Posterior cingulate gyrus (tissue), 11 donors: ENCODE data around the gene KRT82.
"Not testable (repeated sequence)": the region's sequence is repeated elsewhere in the genome, so short reads cannot be mapped to it uniquely, and the experiment has no call there.

Experiments used
- DNase-seq, 10 donors: peaks; one replicate each; pipeline versions ENCODE4 v3.0.0 to v3.0.0-alpha.2; 2020 to 2021; ENCODE audit warnings: mixed read lengths in 3 of 10
- intact Hi-C: fragments of 100-400 bp; cut with DNase I; formaldehyde crosslinking; loops from one replicate; pipeline ENCODE4 v1.15.1; 2023

KRT82 gene

DNA sequence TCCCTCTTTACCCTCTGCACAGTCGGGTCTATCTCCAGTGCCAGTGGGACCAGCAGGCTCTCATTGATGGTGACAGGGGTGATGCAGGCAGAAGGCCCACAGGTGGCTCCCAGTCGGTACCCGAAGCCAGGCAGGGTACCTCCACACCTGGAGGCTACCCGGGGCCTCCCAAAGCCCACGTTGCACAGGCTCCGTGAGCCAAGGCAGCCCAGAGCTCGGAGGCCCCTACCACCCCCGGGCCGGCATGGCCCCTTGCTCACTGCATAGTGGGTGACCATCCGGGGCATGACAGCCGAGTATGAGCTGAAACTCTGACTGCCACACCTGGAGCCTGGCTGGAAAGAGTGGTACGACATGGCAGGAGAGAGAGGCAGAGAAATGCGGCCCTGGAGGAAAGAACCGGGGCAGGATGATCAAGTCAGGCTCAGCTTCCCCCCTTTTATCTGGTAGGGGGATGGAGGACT lies at the start of gene KRT82:
TSS of gene KRT82 (minus strand) at position 414 of the 464 bp plus-strand sequence. CDS start at position 356, 58 bp downstream.
- DNase-seq, result peak in 2 of 10 donors; percentile 49
- intact Hi-C loops, result no loop called here

DNA sequence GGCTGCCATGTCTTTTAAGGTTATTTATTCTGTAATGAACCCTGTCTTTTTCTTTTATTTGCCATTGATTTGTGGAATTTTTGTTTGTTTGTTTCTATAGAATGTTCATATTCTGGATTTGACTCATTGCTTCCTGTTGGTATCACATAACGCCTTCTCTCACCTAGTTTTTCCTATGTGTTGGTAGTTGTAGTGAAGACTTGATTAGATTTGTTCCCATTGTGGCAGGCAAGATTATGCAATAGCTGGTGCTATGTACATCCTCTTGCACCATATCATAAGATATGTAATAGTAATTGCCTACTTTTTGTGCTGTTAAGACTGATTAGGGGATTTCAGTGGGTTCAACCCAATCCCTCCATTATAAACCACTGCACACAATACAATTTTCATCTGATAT lies 49.7 kb upstream of the KRT82 start:
- no peak for DNase-seq
- intact Hi-C loops, result no loop called here

DNA sequence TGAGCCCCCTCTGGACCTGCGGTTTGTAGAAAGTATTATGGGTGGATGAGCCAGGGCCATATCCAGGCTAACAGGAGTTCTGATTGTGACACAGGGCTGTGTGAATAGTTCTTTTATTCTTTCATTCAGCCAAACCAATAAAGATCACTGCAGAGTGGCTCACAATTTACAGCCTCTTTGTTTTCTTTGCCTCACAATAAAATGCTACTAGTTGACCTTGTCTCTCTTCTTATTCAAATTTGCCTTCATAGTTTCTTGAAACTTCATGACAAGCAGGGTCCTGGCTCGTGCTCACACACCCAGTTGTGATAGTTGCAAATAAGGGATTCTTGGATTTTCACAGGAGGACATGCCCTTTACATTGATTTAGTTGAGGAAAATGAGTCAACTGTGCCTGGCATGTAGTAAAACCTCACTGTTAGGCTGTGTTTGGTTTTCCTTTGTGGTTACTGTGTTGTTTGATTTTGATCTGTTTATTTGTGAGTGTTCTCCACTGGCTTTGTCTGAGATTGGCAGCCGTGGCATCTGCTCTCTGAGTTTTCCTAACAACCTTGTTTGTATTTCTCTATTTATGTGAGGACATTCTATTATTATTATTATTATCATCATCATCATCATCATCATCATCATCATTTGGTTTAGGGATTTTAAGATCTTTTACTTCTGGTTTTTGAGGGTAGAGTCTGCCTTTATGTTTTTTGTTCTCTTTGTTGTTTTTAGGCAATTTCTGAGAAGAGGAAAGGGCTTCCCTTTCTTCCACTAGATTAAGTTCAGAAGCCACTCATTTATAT lies 48.5 kb upstream of the KRT82 start:
- intact Hi-C loops, result no loop called here
- DNase-seq, result no peak

DNA sequence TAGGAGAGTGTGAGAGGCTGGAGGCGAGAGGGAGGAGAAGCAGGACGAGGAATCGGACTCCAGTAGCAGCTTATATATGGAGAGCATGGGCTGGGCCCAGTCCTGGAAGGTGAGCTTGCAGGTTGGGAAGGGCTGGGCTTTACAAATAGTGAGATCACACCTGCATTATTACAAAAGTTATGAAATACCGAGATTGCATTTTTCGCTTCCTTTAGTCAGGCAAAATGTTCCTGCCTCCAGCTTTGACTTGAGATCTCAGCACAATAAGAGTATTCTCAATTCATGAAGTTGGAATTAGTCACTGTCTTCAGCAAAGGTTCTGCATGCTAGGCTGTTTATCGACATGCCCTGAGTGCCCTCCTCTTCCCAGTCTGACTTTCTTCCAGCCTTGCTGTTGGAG lies 46.0 kb upstream of the KRT82 start, which contains the start of gene KRT6B:
TSS of gene KRT6B (minus strand) at position 46 of the 400 bp plus-strand sequence. CDS start 68 bp downstream, outside the sequence.
- intact Hi-C loops, result no loop called here
- DNase-seq, result no peak

DNA sequence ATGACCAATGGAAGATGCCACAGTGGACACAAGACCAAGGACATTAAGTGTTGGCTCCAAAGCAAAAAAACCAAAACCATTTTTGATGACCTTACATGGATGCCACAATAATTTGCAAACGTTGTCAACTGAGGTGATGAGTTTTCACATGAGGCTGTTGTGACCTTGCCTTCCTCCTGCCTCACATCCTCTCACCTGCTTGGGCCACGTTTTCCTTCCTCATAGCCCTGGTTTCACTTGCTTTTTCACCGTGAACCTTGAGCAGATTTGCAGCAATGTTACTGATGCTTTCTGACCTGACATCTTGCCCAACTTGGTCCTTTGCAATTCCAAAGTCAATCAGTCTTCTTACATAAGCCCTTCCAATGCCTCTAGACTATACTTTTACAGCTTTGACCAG lies 42.1 kb upstream of the KRT82 start:
- intact Hi-C loops, result no loop called here
- DNase-seq, result no peak

DNA sequence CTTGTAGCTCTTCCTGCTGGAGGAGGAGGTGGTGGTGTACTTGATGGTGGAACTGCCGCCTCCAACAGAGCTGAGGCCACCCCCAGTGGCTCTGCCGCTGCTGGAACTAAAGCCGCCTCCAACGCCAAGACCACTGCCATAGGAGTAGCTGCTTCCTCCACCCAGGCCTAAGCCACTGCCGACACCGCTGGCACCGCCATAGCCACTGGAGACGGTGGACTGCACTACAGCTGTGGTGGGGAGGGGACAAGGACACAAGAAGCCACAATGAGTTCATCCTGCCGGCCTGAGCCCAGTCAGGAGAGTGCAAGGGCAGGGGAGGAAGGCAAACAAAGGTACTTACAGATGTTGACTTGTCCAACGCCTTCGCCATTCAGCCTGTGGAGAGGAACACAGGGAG lies 41.1 kb upstream of the KRT82 start:
- intact Hi-C loops, DNase-seq: not testable (repeated sequence)

DNA sequence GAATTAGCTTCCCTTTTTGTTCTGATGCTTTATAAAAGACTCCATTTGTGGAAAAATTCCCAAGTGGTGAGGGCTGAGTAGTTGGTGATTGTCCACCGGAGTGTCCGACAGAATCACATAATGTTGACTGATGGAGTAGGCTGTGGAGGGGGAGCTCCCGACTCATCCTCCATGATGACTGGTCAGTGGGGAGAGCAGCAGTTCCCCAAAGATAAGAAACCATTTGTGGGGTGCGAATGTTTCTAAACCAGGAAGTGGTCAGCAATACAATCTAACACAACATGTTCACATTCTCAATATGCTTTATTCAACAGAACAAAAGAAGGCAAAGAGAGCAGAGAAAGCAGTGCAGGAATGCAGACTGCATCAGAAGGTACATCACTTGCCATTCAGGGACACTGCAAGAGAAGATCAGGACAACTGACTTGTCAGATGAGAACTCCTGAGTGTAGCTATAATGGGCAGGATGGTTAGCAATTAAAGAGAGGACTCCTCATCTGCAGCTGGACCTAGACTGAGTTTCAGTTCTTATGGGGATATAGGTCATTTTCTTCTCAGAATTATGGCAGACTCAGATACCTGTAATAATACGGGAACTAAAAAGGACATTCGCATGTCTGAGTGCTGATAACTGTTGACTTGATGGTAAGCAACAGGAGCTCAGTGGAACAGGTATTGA lies 40.4 kb upstream of the KRT82 start:
- no peak for DNase-seq
- intact Hi-C loops, result no loop called here

DNA sequence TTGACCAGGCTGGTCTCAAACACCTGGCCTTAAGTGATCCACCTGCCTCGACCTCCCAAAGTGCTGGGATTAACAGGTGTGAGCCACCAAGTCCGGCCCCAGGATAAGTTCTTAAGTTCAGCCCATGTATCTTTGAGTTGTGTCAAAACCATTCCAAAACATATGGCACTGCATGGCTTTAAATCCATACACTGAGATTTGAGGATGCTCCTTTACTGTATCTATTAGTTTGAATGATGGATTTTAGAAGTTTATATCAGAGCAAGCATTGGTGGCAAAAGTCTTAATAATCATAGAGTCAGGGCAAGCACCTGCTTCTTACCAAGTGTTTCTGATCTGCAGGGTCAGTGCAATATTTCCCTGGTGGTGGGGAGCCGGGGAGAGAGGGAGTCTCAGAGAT lies 39.7 kb upstream of the KRT82 start:
- intact Hi-C loops, result no loop called here
- no peak for DNase-seq

DNA sequence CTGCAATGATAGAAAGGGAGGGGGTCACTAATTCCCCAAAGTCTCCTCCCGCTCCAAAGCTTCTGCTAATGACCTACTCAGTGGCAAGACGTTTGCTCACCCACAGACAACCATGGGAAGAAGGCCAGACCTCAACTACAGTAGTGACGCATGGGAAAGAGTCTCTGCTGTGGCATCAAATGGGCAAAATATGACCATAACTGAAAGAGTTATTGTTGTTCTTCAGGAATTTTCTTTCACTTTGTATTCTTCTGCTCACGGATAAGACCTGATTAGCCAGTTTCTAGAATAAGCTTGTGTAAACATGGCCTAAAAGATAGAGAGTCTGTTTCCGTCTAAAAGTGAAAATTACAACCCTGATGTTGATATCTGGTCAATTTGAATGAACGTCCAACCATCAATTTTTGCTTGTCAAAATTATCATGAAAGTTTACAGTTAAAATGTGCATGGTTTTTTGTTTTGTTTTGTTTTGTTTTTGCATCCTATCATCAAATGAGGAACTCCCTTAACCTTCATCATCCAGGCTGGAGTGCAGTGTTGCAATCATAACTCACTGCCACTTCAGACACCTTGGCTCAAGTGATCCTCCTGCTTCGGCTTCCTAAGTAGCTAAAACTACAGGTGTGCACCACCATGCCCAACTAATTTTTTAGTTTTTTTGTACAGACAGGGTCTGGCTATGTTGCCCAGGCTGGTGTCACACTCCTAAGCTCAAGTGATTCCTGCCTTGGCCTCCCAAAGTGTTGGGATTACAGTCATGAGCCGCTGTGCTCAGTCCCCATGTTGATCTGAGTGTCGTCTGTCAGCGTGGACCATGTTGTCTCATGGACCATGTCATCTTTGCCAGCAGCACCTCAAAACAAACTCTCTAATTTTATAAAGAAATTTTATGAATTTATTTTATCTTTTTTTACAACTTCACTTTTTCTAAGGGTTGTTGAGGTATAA lies 38.8 kb upstream of the KRT82 start:
- intact Hi-C loops, result no loop called here
- no peak for DNase-seq

DNA sequence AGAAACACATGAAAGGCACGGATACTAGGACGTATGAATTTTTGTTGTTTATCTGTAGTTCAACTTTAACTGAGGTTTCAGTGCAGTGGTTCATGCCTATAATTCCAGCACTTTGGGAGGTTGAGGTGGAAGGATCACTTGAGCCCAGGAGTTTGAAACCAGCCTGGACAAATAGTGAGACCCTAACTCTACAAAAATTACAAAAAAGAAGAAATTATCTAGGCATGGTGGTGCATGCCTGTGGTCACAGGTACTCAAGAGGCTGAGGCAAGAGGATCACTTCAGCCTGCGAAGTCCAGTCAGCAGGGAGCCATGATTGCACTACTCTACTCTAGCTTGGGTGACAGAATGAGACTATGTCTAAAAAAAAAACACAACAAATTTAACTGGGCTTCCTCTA lies 37.8 kb upstream of the KRT82 start:
- intact Hi-C loops, result no loop called here
- no peak for DNase-seq

DNA sequence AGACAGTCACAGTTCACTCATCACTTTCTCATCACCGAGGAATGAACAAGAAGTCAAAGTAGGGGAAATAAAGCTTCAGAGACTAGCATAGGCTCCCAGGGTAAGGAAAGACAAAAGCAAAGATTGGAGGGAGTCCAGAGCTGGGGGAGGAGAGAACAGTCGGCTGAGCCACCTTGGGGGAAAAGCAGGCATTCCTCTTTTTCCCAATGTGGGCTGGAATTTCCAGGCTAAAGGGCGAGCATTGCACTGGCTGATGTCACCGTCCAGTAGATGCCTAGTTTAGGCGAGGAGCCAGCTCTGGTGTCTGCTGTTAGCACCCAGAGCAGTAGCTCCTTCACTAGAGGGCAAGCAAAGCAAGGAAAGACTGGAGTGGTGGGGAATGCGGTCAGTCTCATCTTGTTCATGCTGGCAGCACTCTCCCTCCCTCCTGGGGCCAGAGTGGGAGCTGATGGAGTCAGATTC lies 36.5 kb upstream of the KRT82 start:
- intact Hi-C loops, result no loop called here
- DNase-seq, result peak in 1 of 10 donors; percentile 32

DNA sequence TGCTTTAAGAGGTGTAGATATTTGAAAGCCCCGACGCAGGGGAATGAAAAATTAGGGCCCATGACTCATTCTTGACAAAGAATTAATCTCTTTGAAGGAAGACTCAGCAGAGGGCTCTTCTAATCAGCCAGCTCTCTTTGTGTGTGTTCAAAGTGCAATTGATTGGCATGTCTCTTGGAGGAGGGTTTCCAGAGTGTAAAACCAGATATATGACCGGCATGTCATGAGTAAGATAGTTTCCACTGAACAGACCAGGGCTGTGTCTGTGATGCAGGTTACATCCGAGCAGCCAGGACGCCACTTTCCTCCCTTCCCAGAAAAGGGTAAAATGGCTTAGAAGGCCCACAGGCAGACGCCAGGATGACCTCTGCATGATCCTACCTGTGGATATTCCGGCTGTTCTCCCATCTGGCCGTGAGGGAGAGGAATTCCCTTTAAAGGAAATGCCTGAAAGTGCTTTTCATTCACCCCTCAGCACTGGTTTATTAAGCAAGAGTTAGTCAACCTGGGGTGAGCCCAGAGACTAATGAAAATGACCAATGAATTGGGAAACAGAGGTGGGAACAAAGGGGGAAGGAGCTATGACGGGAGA lies 35.3 kb upstream of the KRT82 start:
- no peak for DNase-seq
- intact Hi-C loops, result no loop called here

DNA sequence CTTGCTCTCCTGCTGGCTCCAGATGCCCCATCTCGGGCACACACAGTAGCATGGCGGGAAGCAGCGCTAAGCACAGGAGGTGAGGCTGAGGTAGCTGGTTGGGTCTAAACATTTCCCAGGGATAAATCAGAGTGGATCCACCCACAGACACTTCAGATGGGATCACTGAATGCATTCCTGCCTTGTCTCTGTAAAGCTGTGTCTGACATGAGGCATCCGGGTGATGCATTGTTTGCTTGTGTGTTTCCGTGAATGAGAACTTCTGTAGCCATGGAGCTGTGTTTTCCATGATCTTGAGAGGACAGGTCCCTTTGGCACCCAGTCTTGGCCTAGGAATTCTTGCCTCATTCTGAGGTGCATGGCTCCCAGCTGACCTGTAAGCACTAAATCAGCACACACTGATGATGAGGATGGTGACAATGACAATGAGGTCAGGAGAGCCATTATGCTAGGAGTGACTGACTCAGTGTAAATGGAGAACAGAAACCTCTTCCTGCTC lies 34.7 kb upstream of the KRT82 start:
- intact Hi-C loops, result no loop called here
- DNase-seq, result no peak

DNA sequence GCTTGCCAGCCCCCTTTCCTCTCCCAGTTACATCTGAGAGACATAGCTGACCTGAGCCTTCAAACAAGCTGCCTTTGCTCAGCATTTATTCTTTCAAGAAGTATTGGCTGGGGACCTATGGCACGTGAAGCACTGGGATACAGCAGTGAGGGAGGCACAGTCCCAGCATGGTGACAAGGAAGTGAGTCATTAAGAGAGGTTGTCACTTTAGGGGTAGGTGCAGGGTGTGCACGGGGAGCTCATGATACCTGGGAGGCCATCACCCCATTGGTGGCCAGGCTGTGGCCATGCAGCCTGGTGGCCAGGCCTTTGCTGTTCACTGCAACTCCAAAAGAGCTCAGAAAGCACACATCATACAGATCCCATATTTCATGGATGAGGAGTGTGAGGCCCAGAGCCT lies 33.7 kb upstream of the KRT82 start:
- intact Hi-C loops, result no loop called here
- DNase-seq, result no peak

DNA sequence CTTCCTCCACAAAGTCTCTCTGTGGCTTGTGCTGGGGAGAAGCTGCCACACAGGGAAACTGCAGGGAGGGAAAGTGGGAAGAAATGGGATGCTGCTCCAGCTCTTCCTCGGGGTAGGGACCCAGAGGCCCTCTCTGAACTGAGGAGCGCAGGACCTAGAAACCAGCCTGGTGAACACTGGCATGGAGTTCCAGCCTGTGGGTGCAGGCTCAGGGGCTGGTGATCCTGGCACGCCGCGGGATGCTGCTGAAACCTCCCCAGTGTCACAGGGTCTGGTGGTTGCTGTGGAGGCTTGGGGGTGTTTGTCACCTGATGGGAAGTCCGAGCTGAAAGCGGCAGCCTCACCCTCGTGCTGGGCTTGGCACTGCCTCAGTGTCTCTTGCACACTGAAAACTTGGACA lies 33.3 kb upstream of the KRT82 start:
- DNase-seq, result no peak
- intact Hi-C loops, result no loop called here

DNA sequence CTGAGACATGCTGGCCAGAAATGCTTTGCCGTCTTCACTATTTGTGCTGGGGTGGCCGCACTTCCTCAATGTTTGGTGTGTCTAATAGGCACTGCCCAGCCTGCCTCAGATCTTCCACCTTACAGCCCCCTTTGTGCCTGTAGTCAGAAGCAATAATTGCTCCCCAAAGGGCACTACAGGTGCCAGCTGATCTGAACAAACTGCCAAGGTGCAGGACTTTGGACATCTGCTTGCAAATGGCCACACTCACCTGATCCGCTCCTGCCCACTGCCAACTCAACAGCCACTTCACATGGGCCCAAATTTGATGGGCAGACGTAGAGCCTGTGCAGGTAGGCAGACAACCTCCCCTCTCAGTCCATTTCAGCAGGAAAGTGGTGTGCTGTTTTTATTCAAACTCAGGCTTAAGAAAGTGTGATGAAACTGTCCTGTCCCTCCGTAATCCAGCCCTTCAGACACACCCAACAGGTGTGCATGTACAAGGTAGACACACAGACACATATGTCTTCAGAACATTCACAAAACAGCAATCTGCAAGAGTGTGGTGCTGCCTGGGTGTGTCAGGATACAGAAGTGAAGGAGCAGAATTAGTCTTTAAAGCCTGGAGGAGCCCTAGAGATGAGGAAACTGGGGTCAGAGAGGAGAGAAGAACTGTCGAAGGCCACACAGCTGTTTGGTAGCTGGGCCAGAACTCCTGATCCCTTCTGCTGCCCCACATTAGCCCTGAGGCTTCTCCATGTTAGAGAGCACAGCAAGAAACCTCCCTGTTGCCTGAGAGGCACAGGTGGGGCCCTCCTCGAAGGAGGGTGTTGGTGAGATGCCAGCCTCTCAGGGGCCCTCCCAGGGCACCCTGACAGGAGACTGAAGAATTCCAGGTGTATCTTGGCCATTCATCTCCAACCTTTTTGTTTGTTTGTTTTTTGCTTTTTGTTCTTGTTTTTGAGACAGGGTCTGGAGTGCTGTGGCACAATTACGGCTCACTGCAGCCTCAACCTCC lies 32.5 kb upstream of the KRT82 start:
- DNase-seq, result no peak
- intact Hi-C loops, result no loop called here

DNA sequence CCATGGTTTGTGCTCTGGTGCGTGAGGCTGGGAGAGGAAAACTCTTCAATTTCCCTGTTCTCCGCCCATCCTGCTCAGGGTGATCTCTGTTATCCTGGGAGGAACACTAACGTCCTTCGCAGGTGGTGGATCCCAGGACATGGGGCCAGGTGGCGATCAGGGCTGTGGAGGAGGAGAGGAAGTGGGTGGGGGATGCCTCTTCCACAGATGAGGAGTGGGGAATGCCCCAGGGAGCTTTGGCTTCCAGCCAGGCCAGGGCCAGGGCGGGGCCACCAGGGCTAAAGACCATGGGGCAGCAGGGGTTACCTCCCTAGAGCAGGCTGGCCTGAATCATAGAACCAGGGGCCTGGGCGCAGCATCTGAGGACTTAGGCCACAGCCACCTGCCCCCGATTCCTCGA lies 31.4 kb upstream of the KRT82 start:
- intact Hi-C loops, result no loop called here
- DNase-seq, result no peak

DNA sequence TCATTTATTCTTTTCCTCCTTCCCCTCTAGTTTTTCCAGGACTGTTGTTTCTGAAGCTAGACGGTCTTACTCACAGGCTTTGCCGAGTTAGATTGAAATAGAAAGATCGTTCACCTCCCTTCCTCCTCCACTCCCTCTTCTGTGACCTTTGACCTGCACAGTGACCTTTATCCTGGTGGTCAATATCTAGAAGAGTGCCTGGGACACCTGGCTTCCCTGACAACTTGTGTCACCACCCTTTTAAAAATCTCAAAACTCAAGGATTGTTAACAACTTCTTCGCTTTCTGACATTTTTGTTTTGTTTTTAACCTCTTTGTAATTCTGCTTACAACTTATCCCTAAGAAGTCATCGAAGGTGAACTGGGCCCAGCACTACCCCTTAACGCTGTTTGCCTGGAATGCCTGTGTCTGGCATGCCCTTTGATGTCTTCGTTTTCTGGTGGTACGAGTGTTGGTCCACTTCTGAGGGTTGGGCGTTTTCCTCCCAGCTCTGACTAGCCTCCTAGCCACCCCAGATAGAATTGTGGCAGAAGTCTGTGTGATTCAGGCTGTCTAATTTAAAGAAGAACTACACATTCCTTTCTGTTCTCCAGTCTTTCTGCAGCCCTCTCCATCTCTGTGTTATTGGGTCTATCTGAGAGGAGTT lies 30.8 kb upstream of the KRT82 start:
- intact Hi-C loops, result no loop called here
- no peak for DNase-seq
